Activated naive CD8-positive, alpha-beta T cell treated with anti-CD3 and anti-CD28 coated beads, Interleukin-2, amount 50 U/mL, for 16 hours (primary cell): ENCODE results near the gene ZFAND2B.
"Not testable (repeated sequence)": the region's sequence is repeated elsewhere in the genome, so short reads cannot be mapped to it uniquely, and the experiment has no call there.

ENCODE experiments used
- DNase-seq: peaks from one replicate; pipeline ENCODE4 v3.0.0-alpha.2; 2020; ENCODE audit warnings: low read depth, low spot score

Gene ZFAND2B

GRCh38 chr2:219250049-219250781 lies 43.6 kb downstream of the ZFAND2B start:
- DNase-seq: no peak

- DNase-seq: no peak
Observed at GRCh38 chr2:219251656-219252055, 45.1 kb downstream of the ZFAND2B start.

- no peak for DNase-seq
Observed at GRCh38 chr2:219252084-219252483, 45.5 kb downstream of the ZFAND2B start.

GRCh38 chr2:219252570-219252899 lies 46.0 kb downstream of the ZFAND2B start:
- no peak for DNase-seq

- DNase-seq: no peak
Observed at GRCh38 chr2:219252900-219253752, 46.5 kb downstream of the ZFAND2B start, which contains the start of gene TUBA4B. Gene TUBA4B, plus strand, starts transcription at chr2:219253243. Its CDS starts 165 bp downstream, at chr2:219253408.

GRCh38 chr2:219253753-219254589 lies 47.4 kb downstream of the ZFAND2B start, which contains the start of gene TUBA4A:
Gene TUBA4A, minus strand, starts transcription at chr2:219253918. Its CDS starts 60 bp downstream, at chr2:219253858.
- peak; percentile 75 for DNase-seq

GRCh38 chr2:219254590-219255201 lies 48.1 kb downstream of the ZFAND2B start:
- DNase-seq: no peak

- DNase-seq: not testable (repeated sequence)
Observed at GRCh38 chr2:219258942-219259341, 52.4 kb downstream of the ZFAND2B start.
